HL-60 (cell line): ENCODE data around the gene KCNK5.

ENCODE experiments used
- CTCF ChIP-seq: IDR thresholded peaks from one replicate; pipeline ENCODE4 v1.5.1; 2011; ENCODE audit warnings: low read length, control low read depth, inconsistent platforms; ENCODE audit not compliant: insufficient read depth
- REST ChIP-seq: IDR thresholded peaks from 2 replicates; pipeline ENCODE4 v1.6.1; 2012; ENCODE audit warnings: low read depth; ENCODE audit not compliant: insufficient replicate concordance
- SPI1 ChIP-seq: IDR thresholded peaks from 2 replicates; pipeline ENCODE4 v1.6.1; 2012; ENCODE audit warnings: low read depth, mild to moderate bottlenecking, borderline replicate concordance

GRCh38 chr6:39206250-39206721, 23.0 kb downstream of the KCNK5 start:
- no peak for TF ChIP-seq REST
- no peak for TF ChIP-seq CTCF
- no peak for TF ChIP-seq SPI1
